SK-N-DZ (cell line): ENCODE results near the gene TAF7L. TPM values are rescaled to one million over a fixed set of nuclear protein-coding genes. Genes with fewer than 3 reads are reported as not detected.
"Not testable (repeated sequence)": the region's sequence is repeated elsewhere in the genome, so short reads cannot be mapped to it uniquely, and the experiment has no call there.

Source experiments
- DNase-seq: peaks from one replicate; pipeline ENCODE4 v3.0.0-alpha.2; 2015; ENCODE audit warnings: low spot score
- polyA plus RNA-seq, 2 experiments: library from polyadenylated mRNA; depleted of rRNA; stranded (reverse); fragments of >200 nt; gene quantifications; 2 replicates each; pipeline ENCODE4 v1.2.3, GENCODE V29; 2014

The TAF7L gene
- polyA plus RNA-seq (2014; cell fraction: cytosol; rRNA removed): 0.06 and 0.23 TPM in 2 replicates
- 0.25 and 0.32 TPM in 2 replicates for polyA plus RNA-seq (2014; cell fraction: nucleus; rRNA removed)

- no peak for DNase-seq
Observed at GRCh38 chrX:101290957-101291603, at the start of gene TAF7L. TSS of gene TAF7L (minus strand) at chrX:101291334. CDS start at chrX:101287543, 3,791 bp downstream.

DNA sequence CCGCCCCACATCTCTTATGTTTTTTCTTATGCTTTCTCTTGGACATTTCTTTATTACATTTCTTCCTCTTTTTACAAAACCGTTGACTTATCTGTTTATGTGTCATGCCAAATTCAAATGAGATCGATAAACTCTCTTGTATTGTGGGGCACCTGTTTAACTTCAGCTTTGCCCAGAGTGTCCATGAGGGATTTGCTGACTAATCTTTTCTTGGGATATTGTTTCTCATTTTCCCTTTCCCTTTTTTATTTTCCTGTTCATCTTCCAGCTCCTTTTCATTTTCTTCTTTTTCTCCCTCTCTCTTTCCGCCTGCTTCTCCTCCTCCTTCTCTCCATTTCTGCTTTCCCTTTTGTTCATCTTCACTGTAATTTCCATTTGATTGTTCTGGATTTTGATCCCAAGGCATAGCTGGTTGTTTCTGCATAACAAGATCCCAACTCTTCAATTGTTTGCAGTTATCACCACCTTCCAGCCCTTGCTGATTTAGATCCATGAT, 46.7 kb upstream of the TAF7L start:
- no peak for DNase-seq

DNA sequence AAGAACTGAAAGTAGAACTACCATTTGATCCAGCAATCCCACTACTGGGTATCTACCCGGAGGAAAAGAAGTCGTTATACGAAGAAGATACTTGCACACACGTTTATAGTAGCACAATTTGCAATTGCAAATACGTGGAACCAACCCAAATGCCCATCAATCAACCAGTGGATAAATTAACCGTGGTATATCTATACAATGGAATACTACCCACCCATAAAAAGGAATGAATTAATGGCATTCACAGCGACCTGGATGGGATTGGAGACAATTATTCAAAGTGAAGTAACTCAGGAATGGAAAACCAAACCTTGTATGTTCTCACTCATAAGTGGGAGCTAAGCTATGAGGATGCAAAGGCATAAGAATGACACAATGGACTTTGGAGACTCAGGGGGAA, 43.2 kb upstream of the TAF7L start:
- DNase-seq: not testable (repeated sequence)

- not testable (repeated sequence) for DNase-seq
Observed at GRCh38 chrX:101326600-101326999, 35.5 kb upstream of the TAF7L start.

GRCh38 chrX:101303790-101304189, 12.7 kb upstream of the TAF7L start:
- DNase-seq: no peak

DNA sequence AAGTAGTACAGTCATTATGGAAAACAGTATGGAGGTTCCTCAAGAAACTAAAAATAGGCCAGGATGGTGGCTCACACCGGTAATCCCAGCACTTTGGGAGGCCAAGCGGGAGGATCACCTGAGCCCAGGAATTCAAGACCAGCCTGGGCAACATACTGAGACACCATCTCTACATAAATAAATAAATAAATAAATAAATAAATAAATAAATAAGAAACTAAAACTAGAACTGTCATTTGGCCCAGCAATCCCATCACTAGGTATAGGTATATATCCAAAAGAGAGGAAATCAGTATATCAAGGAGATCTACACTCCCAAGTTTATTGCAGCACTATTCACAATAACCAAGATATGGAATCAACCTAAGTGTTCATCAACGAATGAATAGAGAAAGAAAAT, 4.5 kb upstream of the TAF7L start:
- not testable (repeated sequence) for DNase-seq

GRCh38 chrX:101287402-101287801, 3.7 kb downstream of the TAF7L start:
- peak; percentile 38 for DNase-seq

- no peak for DNase-seq
Observed at GRCh38 chrX:101276238-101276637, 14.9 kb downstream of the TAF7L start.

DNA sequence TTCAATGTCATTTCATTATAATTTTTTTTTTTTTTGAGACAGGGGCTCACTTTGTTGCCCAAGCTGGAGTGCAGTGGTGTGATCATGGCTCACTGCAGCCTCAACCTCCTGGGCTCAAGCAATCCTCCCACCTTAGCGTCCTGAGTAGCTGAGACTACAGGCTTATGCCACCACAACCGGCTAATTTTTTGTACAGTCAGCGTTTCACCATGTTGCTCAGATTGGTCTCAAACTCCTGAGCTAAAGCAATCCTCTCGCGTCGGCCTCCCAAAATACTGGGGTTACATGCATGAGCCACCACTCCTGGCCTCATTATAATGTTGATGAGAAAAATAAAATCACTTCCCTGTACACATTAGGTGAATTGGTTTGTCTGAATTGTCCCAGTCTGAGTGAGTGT, 16.9 kb downstream of the TAF7L start:
- no peak for DNase-seq

- DNase-seq: no peak
Observed at GRCh38 chrX:101265869-101266428, 25.2 kb downstream of the TAF7L start.

- no peak for DNase-seq
Observed at GRCh38 chrX:101263766-101264165, 27.4 kb downstream of the TAF7L start.

DNA sequence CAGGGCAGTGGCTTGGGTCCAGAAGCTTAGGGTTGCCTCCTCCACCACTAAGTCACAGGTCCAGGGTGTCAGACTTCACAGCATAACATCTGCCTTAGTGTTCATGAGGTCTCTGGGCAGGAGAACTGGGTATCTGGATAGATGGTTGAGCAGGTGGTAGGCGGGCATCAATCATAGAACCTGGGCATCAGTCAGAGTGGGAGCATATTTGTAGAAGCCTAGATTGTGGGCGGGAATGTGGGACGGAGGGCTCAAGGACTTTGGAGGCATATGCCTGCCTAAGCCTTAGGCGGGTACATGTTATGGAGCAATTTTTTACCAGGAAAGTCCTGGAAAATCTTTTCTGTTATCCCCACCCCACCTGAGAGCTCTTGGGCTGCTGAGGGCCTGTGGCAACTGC, 28.5 kb downstream of the TAF7L start:
- no peak for DNase-seq

GRCh38 chrX:101260435-101260834, 30.7 kb downstream of the TAF7L start:
- DNase-seq: no peak

- DNase-seq: no peak
Observed at GRCh38 chrX:101258259-101258581, 32.9 kb downstream of the TAF7L start.

DNA sequence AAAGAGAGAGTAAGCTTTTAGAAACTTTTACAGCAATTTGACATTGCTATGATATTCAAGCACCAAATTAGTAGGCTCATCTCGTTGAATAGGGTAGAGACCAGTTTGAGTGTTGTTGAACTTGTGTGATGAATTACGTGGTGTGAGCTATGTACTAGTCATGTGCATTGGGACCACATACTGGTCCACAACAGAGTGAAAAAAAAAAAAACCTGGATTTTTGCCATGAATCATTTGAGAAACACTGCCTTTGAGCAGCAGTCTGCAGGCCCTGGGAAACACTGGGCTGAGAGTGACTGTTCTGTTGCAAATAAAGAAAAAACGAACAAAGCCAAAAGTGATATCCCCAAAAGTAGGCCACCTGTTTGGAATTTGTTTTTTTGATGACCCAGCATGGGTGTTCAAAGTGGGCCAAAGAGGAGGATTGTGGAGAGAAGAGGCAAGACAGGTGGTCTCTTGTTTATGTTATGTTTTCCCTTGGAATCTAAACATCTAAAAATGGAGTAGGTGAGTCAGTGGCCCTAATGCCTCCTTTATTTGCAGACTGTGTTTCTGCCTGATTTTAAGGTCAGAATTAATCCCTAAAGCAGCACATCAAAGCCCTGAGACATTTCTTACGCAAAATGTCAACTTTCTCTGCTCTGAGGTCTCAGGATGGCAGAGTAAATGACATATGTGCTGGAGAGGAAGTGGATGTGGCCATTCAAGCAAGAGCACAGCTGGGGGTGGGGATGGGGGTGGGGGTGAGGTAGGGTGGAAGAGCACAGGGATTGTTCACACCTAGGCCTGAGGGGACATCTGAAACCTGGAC, 33.5 kb downstream of the TAF7L start:
- DNase-seq: no peak

- no peak for DNase-seq
Observed at GRCh38 chrX:101252634-101253033, 38.5 kb downstream of the TAF7L start.

DNA sequence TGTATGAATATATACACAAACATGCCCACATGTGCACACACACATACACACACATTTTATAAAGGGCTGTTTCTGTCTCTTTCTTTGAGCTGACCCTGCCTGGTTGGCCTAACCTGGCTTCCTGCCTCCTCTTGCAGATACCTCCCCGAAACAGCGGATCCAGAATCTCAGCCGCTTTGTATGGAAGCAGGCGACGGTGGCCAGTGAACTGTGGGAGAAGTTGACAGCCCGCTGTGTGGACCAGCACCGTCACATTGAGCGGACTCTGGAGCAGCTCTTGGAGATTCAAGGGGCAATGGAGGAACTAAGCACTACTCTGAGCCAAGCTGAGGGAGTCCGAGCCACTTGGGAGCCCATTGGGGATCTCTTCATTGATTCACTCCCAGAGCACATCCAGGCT, 49.6 kb downstream of the TAF7L start:
- no peak for DNase-seq

DNA sequence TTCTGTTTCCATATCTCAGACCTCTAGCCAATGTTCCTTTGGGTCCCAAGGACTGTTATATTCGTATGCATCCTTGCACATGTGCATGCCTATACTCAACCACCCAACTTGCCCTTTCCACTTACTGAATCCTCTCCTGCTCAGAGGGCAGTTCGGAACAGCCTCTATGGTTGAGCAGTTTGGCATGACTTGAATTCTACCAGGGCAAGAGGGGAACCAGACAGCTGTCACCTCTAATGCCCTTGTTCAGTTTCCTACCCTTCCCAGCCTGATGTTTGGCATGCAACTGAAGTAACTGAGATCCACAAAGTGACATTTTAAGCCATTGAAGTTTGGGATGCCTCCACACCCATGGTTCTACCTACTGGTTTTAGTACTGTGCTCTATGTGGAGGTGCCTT, 54.1 kb downstream of the TAF7L start:
- DNase-seq: no peak

- DNase-seq: no peak
Observed at GRCh38 chrX:101232316-101232715, 58.8 kb downstream of the TAF7L start.

DNA sequence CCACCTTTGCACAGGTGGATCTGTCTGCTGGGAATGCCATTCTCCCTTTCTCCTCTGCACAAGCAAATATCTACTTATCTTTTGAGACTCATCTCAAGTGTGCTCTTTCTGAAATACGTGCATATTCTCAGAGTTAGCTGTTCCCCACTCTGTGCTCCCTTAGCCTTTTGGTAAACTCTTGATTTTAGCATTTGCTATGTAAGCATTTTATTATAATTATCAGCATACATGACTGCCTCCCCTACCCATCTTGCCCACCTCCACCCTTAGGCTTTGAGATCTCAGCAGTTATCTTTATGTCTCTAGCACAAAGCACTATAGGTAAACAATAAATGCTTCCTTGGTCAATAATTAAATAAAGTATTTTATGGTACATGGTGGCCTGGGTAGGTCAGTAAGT, 60.1 kb downstream of the TAF7L start:
- no peak for DNase-seq

DNA sequence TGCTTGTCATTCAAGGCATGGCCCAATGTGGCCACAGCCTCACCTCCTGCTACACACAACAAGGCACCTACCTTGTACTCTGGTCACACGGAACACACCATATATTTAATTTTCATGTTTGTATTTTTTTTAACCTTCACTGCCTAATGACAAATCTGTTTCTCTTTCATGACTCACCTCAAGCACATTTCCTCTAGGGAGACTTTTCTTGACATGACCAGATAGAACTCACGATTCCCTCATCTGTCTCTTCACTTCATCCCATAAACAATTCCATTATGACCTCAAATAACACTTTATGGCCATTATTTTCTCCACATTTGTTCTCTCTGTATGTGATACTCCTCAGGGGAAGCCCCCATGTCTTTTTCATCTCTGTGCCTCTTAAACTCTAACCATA, 60.5 kb downstream of the TAF7L start:
- no peak for DNase-seq

DNA sequence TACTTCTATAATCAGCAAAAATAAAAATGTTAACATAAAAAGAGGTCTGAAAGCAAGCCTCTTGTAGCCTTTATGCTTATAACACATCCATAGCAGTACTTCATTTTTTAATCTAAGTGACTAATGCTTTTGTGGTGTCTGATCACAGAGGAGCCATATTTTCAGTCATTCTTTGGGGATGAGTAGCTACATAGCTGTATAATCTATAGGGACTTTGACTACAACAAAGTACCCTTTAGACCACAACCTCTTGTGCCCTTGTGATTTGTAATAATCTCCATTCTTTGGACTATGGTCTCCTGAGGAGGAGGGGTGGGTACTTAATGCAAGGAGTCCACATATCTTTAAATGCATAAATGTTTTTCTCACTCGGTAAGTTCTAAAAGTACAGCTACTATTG, 62.0 kb downstream of the TAF7L start:
- DNase-seq: no peak

- DNase-seq: no peak
Observed at GRCh38 chrX:101223226-101223625, 67.9 kb downstream of the TAF7L start.
